Transverse colon (tissue), 4 donors: ENCODE results near the gene TBCD. TPM values are rescaled to one million over a fixed set of nuclear protein-coding genes. Genes with fewer than 3 reads are reported as not detected.

ENCODE experiments used
- DNase-seq: peaks from one replicate; pipeline ENCODE4 v3.0.0-alpha.2; 2019
- H3K27ac ChIP-seq, 4 donors: fragments of 200-600 bp; sonication (generic); 2 replicates each; pipeline ENCODE4 v1.5.1; 2016 to 2018; ENCODE audit warnings: inconsistent platforms in 4 of 4
- H3K27me3 ChIP-seq: fragments of 200-600 bp; sonication (generic); 2 replicates; pipeline ENCODE4 v1.5.1; 2017; ENCODE audit warnings: inconsistent platforms
- H3K36me3 ChIP-seq, 4 donors: fragments of 200-600 bp; sonication (generic); 2 replicates each; pipeline ENCODE4 v1.5.1; 2017 to 2019; ENCODE audit warnings: inconsistent platforms in 4 of 4
- H3K4me1 ChIP-seq, 4 donors: fragments of 200-600 bp; sonication (generic); 2 replicates each; pipeline ENCODE4 v1.5.1; 2017 to 2020; ENCODE audit warnings: inconsistent platforms in 4 of 4
- H3K4me3 ChIP-seq, 4 donors: fragments of 200-600 bp; sonication (generic); 1 replicate in 1 of 4; 2 replicates in 3 of 4; pipeline versions ENCODE4 v1.5.1 to v1.6.1; 2017 to 2019; ENCODE audit warnings: inconsistent platforms in 4 of 4
- H3K9me3 ChIP-seq, 2 donors: fragments of 200-600 bp; sonication (generic); 2 replicates each; pipeline ENCODE4 v1.5.1; 2017 to 2019; ENCODE audit warnings: inconsistent platforms in 2 of 2
- EP300 ChIP-seq: sonication (generic); formaldehyde crosslinking; IDR thresholded peaks from one replicate; pipeline ENCODE4 v1.6.1; 2017; ENCODE audit warnings: antibody characterized with exemption, low read depth
- POLR2A ChIP-seq: fragments of 450-650 bp; IDR thresholded peaks from one replicate; pipeline ENCODE4 v1.6.1; 2016; ENCODE audit warnings: antibody characterized with exemption, mild to moderate bottlenecking, moderate library complexity
- POLR2AphosphoS5 ChIP-seq, 3 donors: sonication (generic); formaldehyde crosslinking; IDR thresholded peaks; one replicate each; pipeline ENCODE4 v1.6.1; 2016; ENCODE audit warnings: antibody characterized with exemption in 3 of 3
- WGBS, 2 donors: methylation state at CpG; one replicate each; pipeline ENCODE4 v1.1.5; 2018; ENCODE audit warnings: low coverage in 1 of 2; 5-methylcytosine and 5-hydroxymethylcytosine counted together
- in situ Hi-C, 4 donors: fragments of 200-750 bp; cut with MboI; loops; one replicate each; pipeline versions ENCODE4 v1.15.0 to v1.15.1; 2017; ENCODE audit warnings: low sequenced_read_pairs in 3 of 4, low pct_ligation_motif_present in 1 of 4, low pct_unique_long_range_greater_than_20kb in 1 of 4
- intact Hi-C: fragments of 100-400 bp; cut with DNase I; formaldehyde crosslinking; loops from one replicate; pipeline ENCODE4 v1.15.1; 2023; ENCODE audit warnings: low total_unique reads
- total RNA-seq, 4 donors: library from RNA; depleted of rRNA; stranded (reverse); fragments of >200 nt; gene quantifications; one replicate each; pipeline ENCODE4 v1.1.0, GENCODE V29; 2016
- TF ChIP-seq, protein P1 (sequence below), 5 experiments: fragments of 200-600 bp in 3 of 5; fragments of 450-650 bp in 2 of 5; sonication (generic) in 3 of 5; IDR thresholded peaks; 1 replicate in 2 of 5; 2 replicates in 3 of 5; pipeline ENCODE4 v1.5.1; 2016 to 2017; ENCODE audit warnings: antibody characterized with exemption in 5 of 5, inconsistent platforms in 3 of 5, mild to moderate bottlenecking in 2 of 5, moderate library complexity in 1 of 5

TBCD gene
- total RNA-seq, 4 donors from 2014 or later: 38.6 to 104 (median 39.8) TPM

- DNase-seq: no peak
- Histone ChIP-seq H3K27me3 (no peaks in the 10 kb centered on the region), H3K9me3 (no peaks in the 10 kb centered on the region), H3K4me1 (no peaks in the 10 kb centered on the region), H3K4me3 (no peak overlapping the region), H3K36me3 (peaks cover 0 to 14% (median 4%) of the 10 kb centered on the region in 4 donors), H3K27ac (no peak overlapping the region)
- in situ Hi-C loops: no loop called here
- no peak for TF ChIP-seq EP300
- no peak for TF ChIP-seq POLR2A
- no peak for TF ChIP-seq POLR2AphosphoS5 (IDR thresholded peaks at IDR 0.05)
- TF ChIP-seq, protein P1, sequence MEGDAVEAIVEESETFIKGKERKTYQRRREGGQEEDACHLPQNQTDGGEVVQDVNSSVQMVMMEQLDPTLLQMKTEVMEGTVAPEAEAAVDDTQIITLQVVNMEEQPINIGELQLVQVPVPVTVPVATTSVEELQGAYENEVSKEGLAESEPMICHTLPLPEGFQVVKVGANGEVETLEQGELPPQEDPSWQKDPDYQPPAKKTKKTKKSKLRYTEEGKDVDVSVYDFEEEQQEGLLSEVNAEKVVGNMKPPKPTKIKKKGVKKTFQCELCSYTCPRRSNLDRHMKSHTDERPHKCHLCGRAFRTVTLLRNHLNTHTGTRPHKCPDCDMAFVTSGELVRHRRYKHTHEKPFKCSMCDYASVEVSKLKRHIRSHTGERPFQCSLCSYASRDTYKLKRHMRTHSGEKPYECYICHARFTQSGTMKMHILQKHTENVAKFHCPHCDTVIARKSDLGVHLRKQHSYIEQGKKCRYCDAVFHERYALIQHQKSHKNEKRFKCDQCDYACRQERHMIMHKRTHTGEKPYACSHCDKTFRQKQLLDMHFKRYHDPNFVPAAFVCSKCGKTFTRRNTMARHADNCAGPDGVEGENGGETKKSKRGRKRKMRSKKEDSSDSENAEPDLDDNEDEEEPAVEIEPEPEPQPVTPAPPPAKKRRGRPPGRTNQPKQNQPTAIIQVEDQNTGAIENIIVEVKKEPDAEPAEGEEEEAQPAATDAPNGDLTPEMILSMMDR (IDR thresholded peaks at IDR 0.05): no peak
- 96% methylated on average over 18 of the region's 18 CpGs; no CpG with 5 or more reads in 1 of the 2 donors for WGBS, 2 donors
- intact Hi-C loops: no loop called here
These were observed 174.9 kb downstream of the TBCD start for GRCh38 chr17:82926716-82927115.

GRCh38 chr17:82927311-82927660, 175.4 kb downstream of the TBCD start:
- in situ Hi-C loops (no loop called here), intact Hi-C loops (no loop called here)
- Histone ChIP-seq H3K4me1 (no peaks in the 10 kb centered on the region), H3K36me3 (peaks cover 0 to 14% (median 4%) of the 10 kb centered on the region in 4 donors), H3K27ac (no peak overlapping the region), H3K27me3 (no peaks in the 10 kb centered on the region), H3K4me3 (no peak overlapping the region), H3K9me3 (no peaks in the 10 kb centered on the region)
- no peak for TF ChIP-seq POLR2A
- TF ChIP-seq EP300: no peak
- WGBS, 2 donors: 93 to 97% methylated on average over 8 to 17 of the region's 17 CpGs
- DNase-seq: no peak

DNA sequence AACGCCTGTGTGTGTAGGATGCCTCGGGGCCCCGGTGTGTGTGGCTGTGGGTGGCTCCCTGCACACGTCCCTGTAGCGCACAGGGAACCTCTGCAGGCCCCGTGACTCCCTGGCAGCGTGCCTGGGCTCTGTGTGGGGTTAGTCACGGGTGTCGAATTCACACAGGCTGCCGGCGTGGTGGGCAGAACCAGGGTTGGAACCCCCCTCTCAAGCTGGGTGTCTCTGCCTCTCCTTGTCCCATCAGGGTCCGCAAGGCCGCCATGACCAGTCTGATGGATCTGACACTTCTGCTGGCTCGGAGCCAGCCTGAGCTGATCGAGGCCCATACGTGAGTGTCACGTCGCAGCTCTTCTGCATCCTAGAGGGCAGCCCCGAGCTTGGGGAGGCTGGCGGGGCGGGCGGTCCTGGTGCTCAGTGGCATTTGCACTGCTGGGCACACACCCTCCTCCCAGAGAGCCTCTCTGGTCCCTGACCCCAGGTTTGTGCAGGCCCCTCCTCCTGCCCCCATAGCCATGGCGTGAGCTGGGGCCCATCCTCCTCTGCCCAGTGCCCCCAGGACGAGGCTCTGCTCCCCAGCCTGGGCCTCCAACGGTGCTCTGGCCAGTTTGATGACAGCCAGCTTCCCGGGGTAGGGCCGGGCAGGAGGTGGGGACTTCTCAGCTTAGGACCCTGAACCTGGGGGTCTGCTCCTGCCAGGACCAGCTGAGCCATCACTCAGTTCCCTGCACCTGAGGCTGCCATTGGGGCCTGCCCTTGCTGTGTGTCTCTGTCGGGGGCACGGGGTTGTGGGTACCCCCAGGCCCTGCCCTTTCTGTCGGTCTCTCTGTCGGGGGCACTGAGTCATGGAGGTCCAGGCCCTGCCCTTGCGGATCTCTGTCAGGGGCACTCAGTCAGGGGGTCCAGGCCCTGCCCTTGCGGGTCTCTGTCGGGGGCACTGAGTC, 176.1 kb downstream of the TBCD start:
- Histone ChIP-seq H3K36me3 (peaks cover 0 to 14% (median 4%) of the 10 kb centered on the region in 4 donors), H3K4me3 (no peak overlapping the region), H3K27ac (no peak overlapping the region), H3K27me3 (no peaks in the 10 kb centered on the region), H3K4me1 (no peaks in the 10 kb centered on the region), H3K9me3 (no peaks in the 10 kb centered on the region)
- no peak for DNase-seq
- intact Hi-C loops: no loop called here
- TF ChIP-seq POLR2AphosphoS5 (IDR thresholded peaks at IDR 0.05) (no peak), POLR2A (no peak), EP300 (no peak)
- TF ChIP-seq, protein P1 (IDR thresholded peaks at IDR 0.05): no peak
- in situ Hi-C loops: no loop called here
- 93% methylated on average over 34 of the region's 34 CpGs; no CpG with 5 or more reads in 1 of the 2 donors for WGBS, 2 donors

- DNase-seq: no peak
- Histone ChIP-seq H3K27ac (no peak overlapping the region), H3K27me3 (no peaks in the 10 kb centered on the region), H3K4me1 (no peaks in the 10 kb centered on the region), H3K9me3 (no peaks in the 10 kb centered on the region), H3K36me3 (peaks cover 0 to 14% (median 4%) of the 10 kb centered on the region in 4 donors), H3K4me3 (no peak overlapping the region)
- in situ Hi-C loops (no loop called here), intact Hi-C loops (no loop called here)
- 91% methylated on average over 35 of the region's 35 CpGs; no CpG with 5 or more reads in 1 of the 2 donors for WGBS, 2 donors
- TF ChIP-seq, protein P1 (IDR thresholded peaks at IDR 0.05): no peak
- TF ChIP-seq POLR2AphosphoS5 (IDR thresholded peaks at IDR 0.05): no peak
- TF ChIP-seq EP300: no peak
- no peak for TF ChIP-seq POLR2A
These were observed 177.3 kb downstream of the TBCD start for GRCh38 chr17:82929011-82929622.
